Stimulated activated CD8-positive, alpha-beta memory T cell treated with anti-CD3 and anti-CD28 coated beads, Interleukin-4, amount 100 ng/mL, for 4 hours (primary cell): ENCODE data around the gene RAB17.
"Not testable (repeated sequence)": the region's sequence is repeated elsewhere in the genome, so short reads cannot be mapped to it uniquely, and the experiment has no call there.

Experiments used
- DNase-seq, 2 donors: peaks; one replicate each; pipeline ENCODE4 v3.0.0-alpha.2; 2020; ENCODE audit warnings: low read depth in 2 of 2, low spot score in 1 of 2

RAB17 gene

DNA sequence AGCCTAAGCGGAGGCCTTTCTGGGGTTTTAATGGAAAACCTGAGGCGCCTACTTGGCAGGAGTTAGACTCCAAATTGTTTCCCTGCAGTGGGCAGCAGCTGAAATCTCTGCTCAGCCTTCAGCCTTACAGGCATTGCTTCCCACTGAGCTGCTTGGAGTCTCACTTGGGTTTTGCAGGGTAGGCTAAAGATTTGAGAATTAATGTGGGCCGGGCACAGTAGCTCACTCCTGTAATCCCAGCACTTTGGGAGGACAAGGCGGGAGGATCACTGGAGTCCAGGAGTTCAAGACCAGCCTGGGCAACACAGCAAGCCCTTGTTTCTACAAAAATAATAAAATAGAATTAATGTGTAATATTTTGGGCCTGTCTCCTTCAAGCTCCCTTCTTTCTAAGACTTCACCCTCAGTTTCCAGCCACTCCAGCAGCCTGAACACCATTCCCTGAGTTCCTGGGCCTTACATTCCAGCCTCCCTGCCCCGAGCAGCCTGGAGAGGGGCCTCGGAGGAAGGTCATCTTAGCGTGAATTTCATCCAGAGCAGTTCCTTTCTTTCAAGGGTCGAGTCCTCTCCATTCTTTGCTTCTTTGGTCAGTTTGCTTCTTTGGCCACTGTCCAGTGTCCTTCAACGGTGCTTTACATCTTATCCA is 9.1 kb upstream of the RAB17 start:
- no peak for DNase-seq

- no peak for DNase-seq
Measured at GRCh38 chr2:237598468-237599208, 8.1 kb upstream of the RAB17 start.

GRCh38 chr2:237597196-237598145 is 6.9 kb upstream of the RAB17 start:
- DNase-seq = no peak

- DNase-seq = no peak
Measured at GRCh38 chr2:237596520-237597195, 6.1 kb upstream of the RAB17 start.

DNA sequence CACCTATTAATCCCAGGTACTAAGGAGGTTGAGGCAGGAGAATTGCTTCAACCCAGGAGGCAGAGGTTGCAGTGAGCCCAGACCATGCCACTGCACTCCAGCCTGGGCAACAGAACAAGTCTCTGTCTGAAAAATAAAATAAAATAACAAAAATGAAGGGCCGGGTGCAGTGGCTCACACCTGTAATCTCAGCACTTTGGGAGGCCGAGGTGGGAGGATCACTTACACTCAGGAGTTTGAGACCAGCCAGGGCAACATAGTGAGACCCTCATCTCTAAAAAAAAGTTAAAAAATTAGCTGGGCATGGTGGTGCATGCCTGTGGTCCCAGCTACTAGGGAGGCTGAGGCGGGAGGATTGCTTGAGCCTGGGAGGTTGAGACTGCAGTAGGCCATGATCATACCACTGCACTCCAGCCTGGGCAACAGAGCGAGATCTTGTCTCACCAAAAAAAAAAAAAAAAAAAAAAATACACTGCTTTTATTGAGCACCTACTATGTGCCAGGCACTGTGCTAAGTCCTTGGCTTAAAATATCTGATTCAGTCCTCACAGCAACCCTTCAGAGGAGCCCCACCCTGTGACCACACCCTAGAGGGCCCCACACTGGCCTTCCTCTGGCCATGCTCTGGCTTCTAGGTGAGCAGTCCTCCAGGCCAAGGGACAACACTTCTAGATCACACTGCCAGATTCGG is 5.4 kb upstream of the RAB17 start:
- not testable (repeated sequence) for DNase-seq

DNA sequence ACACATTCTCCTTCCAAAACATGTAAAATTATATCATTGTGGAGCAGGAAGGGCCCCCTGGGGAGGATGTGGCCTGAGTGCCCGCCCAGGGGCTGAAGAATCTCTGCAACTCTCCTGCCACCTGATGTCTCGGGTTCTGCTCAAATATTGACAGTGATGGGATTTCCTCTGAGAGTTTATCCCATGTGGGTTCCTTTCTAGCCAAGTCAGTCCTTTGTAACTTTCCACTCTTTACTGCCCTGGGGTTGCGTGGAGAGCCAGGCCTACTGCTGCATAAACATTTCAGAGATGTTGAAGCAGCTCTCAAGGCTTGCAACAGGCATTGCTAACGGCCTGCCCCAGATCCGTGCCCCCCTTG is 4.0 kb upstream of the RAB17 start:
- DNase-seq = no peak

- DNase-seq = no peak
Measured at GRCh38 chr2:237593596-237594320, 3.2 kb upstream of the RAB17 start.

GRCh38 chr2:237593036-237593435 is 2.5 kb upstream of the RAB17 start:
- DNase-seq = no peak

GRCh38 chr2:237592425-237592980 is 2.0 kb upstream of the RAB17 start:
- no peak for DNase-seq

DNA sequence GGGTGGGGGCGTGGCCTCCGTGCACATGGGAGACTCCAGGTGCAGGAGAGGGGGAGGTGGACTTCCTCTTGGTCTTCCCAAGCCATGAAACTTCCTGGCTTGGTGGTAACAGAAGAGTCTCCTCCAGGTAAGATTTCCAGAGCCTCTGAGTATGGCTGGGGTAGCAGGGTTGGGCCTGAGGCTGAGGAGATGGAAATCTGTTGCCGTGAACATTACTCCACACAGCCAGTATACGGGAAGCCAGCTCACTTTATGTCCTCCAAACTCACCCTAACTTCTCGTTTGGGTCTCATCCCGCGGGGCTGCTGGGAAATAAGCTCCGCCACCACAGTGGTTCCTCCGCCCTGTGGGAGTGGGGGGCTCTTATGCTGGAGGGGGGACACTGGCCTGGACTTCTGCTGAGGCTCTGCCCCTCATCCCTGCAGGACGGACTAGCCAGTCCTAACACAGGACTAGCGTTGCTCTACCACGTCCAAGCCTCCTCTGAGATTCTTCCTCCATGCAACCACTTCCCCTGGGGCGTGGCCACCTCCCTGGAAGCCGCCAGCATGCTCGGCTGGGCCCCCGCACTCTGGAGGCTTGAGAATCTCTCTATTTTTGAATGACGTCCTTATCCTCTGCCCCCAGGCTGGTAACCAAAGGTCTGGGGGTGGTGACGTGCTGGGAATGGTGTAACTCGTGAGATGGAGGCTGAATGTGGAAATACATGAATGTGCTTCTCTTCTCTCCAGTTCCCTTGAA is 777 bp upstream of the RAB17 start:
- DNase-seq = no peak

GRCh38 chr2:237588044-237588696 is 2.4 kb downstream of the RAB17 start:
- no peak for DNase-seq

GRCh38 chr2:237585590-237586221 is 4.8 kb downstream of the RAB17 start:
- DNase-seq = no peak

DNA sequence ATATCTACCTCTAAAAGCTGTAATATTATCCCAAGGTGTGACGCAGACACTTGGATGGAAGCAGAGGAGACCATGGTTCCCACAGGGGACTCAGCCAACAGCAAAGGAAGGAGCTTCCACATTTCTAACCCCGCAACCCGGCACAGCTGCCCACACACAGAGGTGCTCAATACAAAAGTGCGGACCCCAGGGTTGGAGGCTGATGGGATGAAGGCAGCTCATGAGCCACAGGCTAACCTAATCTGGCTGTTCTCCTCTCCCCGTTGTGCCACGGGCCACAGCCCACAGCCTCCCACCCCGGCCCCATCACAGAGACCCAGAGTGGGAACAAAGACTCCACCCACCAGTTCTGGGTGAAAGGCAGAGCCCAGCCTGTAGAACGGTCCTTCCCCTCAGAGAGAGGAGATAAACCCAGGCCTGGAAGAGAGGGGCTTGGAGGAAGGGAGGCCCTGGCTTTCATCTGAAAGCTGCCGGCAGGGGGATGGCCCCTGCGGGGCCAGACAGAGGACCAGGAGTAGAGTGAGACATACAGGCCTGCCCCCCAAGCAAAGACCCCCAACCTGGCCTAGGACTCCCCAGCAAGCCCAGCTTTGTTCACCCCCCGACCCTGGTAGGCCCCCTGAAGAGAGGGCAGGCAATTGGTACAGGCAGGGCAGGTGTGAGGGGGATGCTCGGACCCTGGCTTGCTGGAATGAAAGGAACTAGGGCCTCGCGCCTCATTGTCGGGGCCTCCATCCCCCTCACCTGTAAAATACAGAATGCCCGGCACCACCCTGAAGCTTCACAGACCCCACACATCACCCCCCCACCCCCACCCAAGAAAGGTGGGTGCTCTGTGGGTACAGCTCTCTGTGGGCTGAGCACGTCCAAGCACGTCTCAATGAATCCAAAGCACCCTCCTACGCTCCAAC is 6.9 kb downstream of the RAB17 start:
- DNase-seq = no peak

GRCh38 chr2:237581751-237582746 is 8.5 kb downstream of the RAB17 start:
- no peak for DNase-seq

DNA sequence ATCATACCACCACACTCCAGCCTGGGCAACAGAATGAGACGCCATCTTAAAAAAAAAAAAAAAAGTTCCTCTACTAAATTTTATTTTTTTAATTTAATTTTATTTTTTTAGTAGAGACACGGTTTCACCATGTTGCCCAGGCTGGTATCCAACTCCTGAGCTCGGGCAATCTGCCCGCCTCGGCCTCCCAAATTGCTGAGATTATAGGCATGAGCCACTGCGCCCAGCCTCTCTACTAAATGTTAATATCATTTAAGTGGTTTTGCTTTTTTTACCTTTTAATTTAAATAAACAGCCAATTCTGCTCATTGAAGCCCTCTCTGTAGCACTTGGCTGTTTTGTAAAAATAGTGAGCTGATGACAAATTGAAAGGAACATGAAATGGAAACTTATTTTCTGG is 9.2 kb downstream of the RAB17 start:
- DNase-seq = no peak
